ENCODE measurements around the gene MXRA7.
"Not testable (repeated sequence)": the region's sequence is repeated elsewhere in the genome, so short reads cannot be mapped to it uniquely, and the experiment has no call there.

Gene MXRA7

GRCh38 chr17:76735586-76736348 is 25.0 kb upstream of the MXRA7 start:
- no peak for DNase-seq (ENCODE audit: low spot score)

- DNase-seq (ENCODE audit: low spot score): no peak
These were observed 24.2 kb upstream of the MXRA7 start for GRCh38 chr17:76735006-76735405.

GRCh38 chr17:76734080-76734840 is 23.5 kb upstream of the MXRA7 start:
- peak; percentile 25 for DNase-seq (ENCODE audit: low spot score)

GRCh38 chr17:76733618-76733957 is 22.8 kb upstream of the MXRA7 start:
- DNase-seq (ENCODE audit: low spot score): no peak

GRCh38 chr17:76732734-76733617 is 22.2 kb upstream of the MXRA7 start:
- DNase-seq (ENCODE audit: low spot score): no peak

GRCh38 chr17:76731800-76732733 is 21.3 kb upstream of the MXRA7 start:
- not testable (repeated sequence) for DNase-seq (ENCODE audit: low spot score)

GRCh38 chr17:76727745-76728456 is 17.1 kb upstream of the MXRA7 start:
- DNase-seq (ENCODE audit: low spot score): no peak

- peak; percentile 64 for DNase-seq (ENCODE audit: low spot score)
These were observed 16.3 kb upstream of the MXRA7 start, which contains the start of gene METTL23 for GRCh38 chr17:76726776-76727718. Gene METTL23 (plus strand): TSS chr17:76726839. CDS start chr17:76729711, 2,872 bp downstream.

GRCh38 chr17:76726231-76726775 is 15.5 kb upstream of the MXRA7 start, which contains the start of gene JMJD6:
Gene JMJD6 (minus strand): TSS chr17:76726606. CDS start chr17:76726475, 131 bp downstream.
- peak; percentile 96 for DNase-seq (ENCODE audit: low spot score)

GRCh38 chr17:76725580-76726230 is 14.9 kb upstream of the MXRA7 start:
- peak; percentile 72 for DNase-seq (ENCODE audit: low spot score)

- DNase-seq (ENCODE audit: low spot score): no peak
These were observed 13.0 kb upstream of the MXRA7 start for GRCh38 chr17:76723812-76724211.

GRCh38 chr17:76722977-76723376 is 12.2 kb upstream of the MXRA7 start:
- DNase-seq (ENCODE audit: low spot score): not testable (repeated sequence)

- DNase-seq (ENCODE audit: low spot score): no peak
These were observed 11.5 kb upstream of the MXRA7 start for GRCh38 chr17:76722279-76722678.

- no peak for DNase-seq (ENCODE audit: low spot score)
These were observed 10.7 kb upstream of the MXRA7 start for GRCh38 chr17:76721463-76721862.

GRCh38 chr17:76720941-76721340 is 10.2 kb upstream of the MXRA7 start:
- no peak for DNase-seq (ENCODE audit: low spot score)

- no peak for DNase-seq (ENCODE audit: low spot score)
These were observed 9.4 kb upstream of the MXRA7 start for GRCh38 chr17:76720211-76720610.

- no peak for DNase-seq (ENCODE audit: low spot score)
These were observed 7.8 kb upstream of the MXRA7 start for GRCh38 chr17:76718516-76718915.

GRCh38 chr17:76716839-76717215 is 6.1 kb upstream of the MXRA7 start:
- DNase-seq (ENCODE audit: low spot score): no peak
